ENCODE measurements around the gene HILPDA. TPM values are rescaled to one million over a fixed set of nuclear protein-coding genes. Genes with fewer than 3 reads are reported as not detected.

Gene HILPDA
- total and polyA plus RNA-seq, 7 experiments from 2014 or later, result 2.4 to 39.5 (median 3.1) TPM

GRCh38 chr7:128425850-128426249, 29.8 kb upstream of the HILPDA start:
- Histone ChIP-seq H3K4me3 (ENCODE audit: low read length) (no peak overlapping the region), H3K4me1 (ENCODE audit: control insufficient read depth in 2 of 2, insufficient read depth in 2 of 2, low read length in 2 of 2) (peaks cover 0 to 2% of the 10 kb centered on the region in 2 donors), H3K27me3 (ENCODE audit: control insufficient read depth in 2 of 2, insufficient read depth in 2 of 2, low read length in 2 of 2) (no peaks in the 10 kb centered on the region), H3K9me3 (ENCODE audit: control insufficient read depth in 2 of 3, low read length in 3 of 3) (no peaks in the 10 kb centered on the region), H3K36me3 (ENCODE audit: control insufficient read depth in 2 of 3, insufficient read depth in 3 of 3, low read length in 3 of 3) (no peaks in the 10 kb centered on the region), H3K27ac (ENCODE audit: low read depth, low read length) (no peak overlapping the region)
- CTCF ChIA-PET, result interaction anchor here (0.7 to 8.1 kb wide), 25 partner anchors 8 to 1241 kb away, joined by 3 to 204 read pairs (median 7); partner anchors contain the start of genes HILPDA and RBM28
- ATAC-seq, result peak; percentile 90
- peak; percentile 59 to 85 (median 73) for DNase-seq
- H3K27ac Mint-ChIP-seq, result no peak overlapping the region
- H3K4me3 Mint-ChIP-seq, result no peak overlapping the region
- H3K4me1 Mint-ChIP-seq, result peaks cover 0 to 16% (median 0%) of the 10 kb centered on the region in 7 donors
- no peaks in the 10 kb centered on the region for H3K9me3 Mint-ChIP-seq
- POLR2A ChIA-PET, result interaction anchor here (0.7 to 1.4 kb wide), 4 partner anchors 16 to 342 kb away, joined by 3 to 4 read pairs (median 4); partner anchors contain the start of gene IMPDH1
- peaks cover 0 to 3% (median 0%) of the 10 kb centered on the region in 5 donors for H3K36me3 Mint-ChIP-seq
- intact Hi-C loops (cut with micrococcal nuclease), result loop anchor here (1.0 to 5.0 kb wide), 4 partner anchors 16 to 79 kb away; no protein-coding TSS in a partner anchor
- peaks cover 0 to 8% (median 5%) of the 10 kb centered on the region in 5 donors for H3K27me3 Mint-ChIP-seq

GRCh38 chr7:128427289-128427891, 28.3 kb upstream of the HILPDA start:
- H3K9me3 ChIP-seq (ENCODE audit: control insufficient read depth in 2 of 3, low read length in 3 of 3), result no peaks in the 10 kb centered on the region
- ChIA-PET CTCF (interaction anchor here (0.7 to 8.1 kb wide), 23 partner anchors 10 to 839 kb away, joined by 3 to 204 read pairs (median 6); partner anchors contain the start of genes ARF5 and HILPDA), POLR2A (interaction anchor here (0.9 to 3.1 kb wide), 3 partner anchors 11 to 33 kb away, joined by 3 to 16 read pairs (median 4); no protein-coding TSS in a partner anchor)
- Mint-ChIP-seq H3K4me3 (no peak overlapping the region), H3K36me3 (peaks cover 0 to 3% (median 0%) of the 10 kb centered on the region in 5 donors), H3K27me3 (peaks cover 0 to 8% (median 5%) of the 10 kb centered on the region in 5 donors), H3K4me1 (peaks cover 0 to 16% (median 0%) of the 10 kb centered on the region in 7 donors), H3K27ac (no peak overlapping the region), H3K9me3 (no peaks in the 10 kb centered on the region)
- no peak overlapping the region for H3K27ac ChIP-seq (ENCODE audit: low read depth, low read length)
- no peaks in the 10 kb centered on the region for H3K27me3 ChIP-seq (ENCODE audit: control insufficient read depth in 2 of 2, insufficient read depth in 2 of 2, low read length in 2 of 2)
- H3K36me3 ChIP-seq (ENCODE audit: control insufficient read depth in 2 of 3, insufficient read depth in 3 of 3, low read length in 3 of 3), result no peaks in the 10 kb centered on the region
- DNase-seq, result peak in 7 of 9 donors; percentile 25 to 61 (median 48)
- no peak overlapping the region for H3K4me3 ChIP-seq (ENCODE audit: low read length)
- intact Hi-C loops (cut with micrococcal nuclease), result loop anchor here (1.0 to 5.0 kb wide), 5 partner anchors 18 to 456 kb away; partner anchors contain the start of gene IMPDH1 (in 1 of the 2)
- ATAC-seq, result peak; percentile 66
- peaks cover 0 to 2% of the 10 kb centered on the region in 2 donors for H3K4me1 ChIP-seq (ENCODE audit: control insufficient read depth in 2 of 2, insufficient read depth in 2 of 2, low read length in 2 of 2)

- ChIA-PET POLR2A (no interaction called here), CTCF (interaction anchor here (1.1 to 8.1 kb wide), 3 partner anchors 30 to 83 kb away, joined by 3 to 204 read pairs (median 163); no protein-coding TSS in a partner anchor)
- Histone ChIP-seq H3K27me3 (ENCODE audit: control insufficient read depth in 2 of 2, insufficient read depth in 2 of 2, low read length in 2 of 2) (no peaks in the 10 kb centered on the region), H3K27ac (ENCODE audit: low read depth, low read length) (no peak overlapping the region), H3K4me1 (ENCODE audit: control insufficient read depth in 2 of 2, insufficient read depth in 2 of 2, low read length in 2 of 2) (no peaks in the 10 kb centered on the region), H3K4me3 (ENCODE audit: low read length) (no peak overlapping the region), H3K36me3 (ENCODE audit: control insufficient read depth in 2 of 3, insufficient read depth in 3 of 3, low read length in 3 of 3) (no peaks in the 10 kb centered on the region), H3K9me3 (ENCODE audit: control insufficient read depth in 2 of 3, low read length in 3 of 3) (no peaks in the 10 kb centered on the region)
- peak overlapping the region in 1 of 9 donors; percentile 14 for H3K27ac Mint-ChIP-seq
- H3K4me1 Mint-ChIP-seq, result peaks cover 0 to 16% (median 0%) of the 10 kb centered on the region in 7 donors
- no peak for DNase-seq
- H3K27me3 Mint-ChIP-seq, result peaks cover 0 to 9% (median 5%) of the 10 kb centered on the region in 5 donors
- ATAC-seq, result no peak
- intact Hi-C loops (cut with micrococcal nuclease), result no loop called here
- no peaks in the 10 kb centered on the region for H3K9me3 Mint-ChIP-seq
- peaks cover 0 to 3% (median 0%) of the 10 kb centered on the region in 5 donors for H3K36me3 Mint-ChIP-seq
- H3K4me3 Mint-ChIP-seq, result no peak overlapping the region
These were observed 25.5 kb upstream of the HILPDA start for GRCh38 chr7:128430207-128430606.

- Mint-ChIP-seq H3K9me3 (no peaks in the 10 kb centered on the region), H3K27ac (no peak overlapping the region), H3K4me3 (no peak overlapping the region), H3K4me1 (peaks cover 0 to 16% (median 0%) of the 10 kb centered on the region in 7 donors), H3K27me3 (peaks cover 0 to 15% (median 5%) of the 10 kb centered on the region in 5 donors), H3K36me3 (peaks cover 0 to 3% (median 0%) of the 10 kb centered on the region in 5 donors)
- no peaks in the 10 kb centered on the region for H3K4me1 ChIP-seq (ENCODE audit: control insufficient read depth in 2 of 2, insufficient read depth in 2 of 2, low read length in 2 of 2)
- no peaks in the 10 kb centered on the region for H3K9me3 ChIP-seq (ENCODE audit: control insufficient read depth in 2 of 3, low read length in 3 of 3)
- ChIA-PET CTCF (interaction anchor here (1.1 to 2.2 kb wide), 2 partner anchors 30 to 84 kb away, joined by 3 to 10 read pairs; no protein-coding TSS in a partner anchor), POLR2A (no interaction called here)
- H3K4me3 ChIP-seq (ENCODE audit: low read length), result no peak overlapping the region
- DNase-seq (no peak), ATAC-seq (no peak)
- H3K27me3 ChIP-seq (ENCODE audit: control insufficient read depth in 2 of 2, insufficient read depth in 2 of 2, low read length in 2 of 2), result no peaks in the 10 kb centered on the region
- H3K27ac ChIP-seq (ENCODE audit: low read depth, low read length), result no peak overlapping the region
- intact Hi-C loops (cut with micrococcal nuclease), result no loop called here
- no peaks in the 10 kb centered on the region for H3K36me3 ChIP-seq (ENCODE audit: control insufficient read depth in 2 of 3, insufficient read depth in 3 of 3, low read length in 3 of 3)
These were observed 24.5 kb upstream of the HILPDA start for GRCh38 chr7:128431221-128431620.

- Mint-ChIP-seq H3K9me3 (no peaks in the 10 kb centered on the region), H3K4me1 (peaks cover 0 to 16% (median 0%) of the 10 kb centered on the region in 7 donors), H3K4me3 (no peak overlapping the region), H3K27me3 (peaks cover 0 to 15% (median 5%) of the 10 kb centered on the region in 5 donors), H3K27ac (no peak overlapping the region), H3K36me3 (peaks cover 0 to 3% (median 0%) of the 10 kb centered on the region in 5 donors)
- ChIA-PET POLR2A (interaction anchor here (0.6 kb wide), 1 partner anchor 63 kb away, joined by 4 read pairs; no protein-coding TSS in a partner anchor), CTCF (interaction anchor here (1.0 to 2.2 kb wide), 3 partner anchors 21 to 32 kb away, joined by 3 to 10 read pairs (median 3); no protein-coding TSS in a partner anchor)
- H3K27me3 ChIP-seq (ENCODE audit: control insufficient read depth in 2 of 2, insufficient read depth in 2 of 2, low read length in 2 of 2), result no peaks in the 10 kb centered on the region
- H3K27ac ChIP-seq (ENCODE audit: low read depth, low read length), result no peak overlapping the region
- ATAC-seq (no peak), DNase-seq (no peak)
- no peaks in the 10 kb centered on the region for H3K36me3 ChIP-seq (ENCODE audit: control insufficient read depth in 2 of 3, insufficient read depth in 3 of 3, low read length in 3 of 3)
- no peaks in the 10 kb centered on the region for H3K9me3 ChIP-seq (ENCODE audit: control insufficient read depth in 2 of 3, low read length in 3 of 3)
- intact Hi-C loops (cut with micrococcal nuclease), result no loop called here
- H3K4me3 ChIP-seq (ENCODE audit: low read length), result no peak overlapping the region
- H3K4me1 ChIP-seq (ENCODE audit: control insufficient read depth in 2 of 2, insufficient read depth in 2 of 2, low read length in 2 of 2), result no peaks in the 10 kb centered on the region
These were observed 23.9 kb upstream of the HILPDA start for GRCh38 chr7:128431754-128432153.

GRCh38 chr7:128434413-128435326, 21.0 kb upstream of the HILPDA start:
- H3K4me1 ChIP-seq (ENCODE audit: control insufficient read depth in 2 of 2, insufficient read depth in 2 of 2, low read length in 2 of 2), result no peaks in the 10 kb centered on the region
- no peaks in the 10 kb centered on the region for H3K27me3 ChIP-seq (ENCODE audit: control insufficient read depth in 2 of 2, insufficient read depth in 2 of 2, low read length in 2 of 2)
- no peak overlapping the region for H3K4me3 Mint-ChIP-seq
- H3K4me3 ChIP-seq (ENCODE audit: low read length), result no peak overlapping the region
- DNase-seq (no peak), ATAC-seq (no peak)
- ChIA-PET CTCF (interaction anchor here (1.1 to 4.2 kb wide), 4 partner anchors 7 to 25 kb away, joined by 3 to 16 read pairs (median 4); partner anchors contain the start of gene HILPDA), POLR2A (no interaction called here)
- H3K9me3 ChIP-seq (ENCODE audit: control insufficient read depth in 2 of 3, low read length in 3 of 3), result no peaks in the 10 kb centered on the region
- intact Hi-C loops (cut with micrococcal nuclease), result no loop called here
- H3K27me3 Mint-ChIP-seq, result peaks cover 0 to 15% (median 4%) of the 10 kb centered on the region in 5 donors
- H3K27ac Mint-ChIP-seq, result no peak overlapping the region
- H3K9me3 Mint-ChIP-seq, result no peaks in the 10 kb centered on the region
- H3K36me3 ChIP-seq (ENCODE audit: control insufficient read depth in 2 of 3, insufficient read depth in 3 of 3, low read length in 3 of 3), result no peaks in the 10 kb centered on the region
- H3K36me3 Mint-ChIP-seq, result peaks cover 0 to under 1% (median 0%) of the 10 kb centered on the region in 5 donors
- H3K27ac ChIP-seq (ENCODE audit: low read depth, low read length), result no peak overlapping the region
- H3K4me1 Mint-ChIP-seq, result peaks cover 0 to 3% (median 0%) of the 10 kb centered on the region in 7 donors
